Hypothalamus (tissue), 51 donors: ENCODE data around the gene OVOL3.

Experiments used
- DNase-seq, 51 donors: peaks; one replicate each; lab custom pipeline; 2025; lab: John Stamatoyannopoulos, UW

OVOL3 gene

DNA sequence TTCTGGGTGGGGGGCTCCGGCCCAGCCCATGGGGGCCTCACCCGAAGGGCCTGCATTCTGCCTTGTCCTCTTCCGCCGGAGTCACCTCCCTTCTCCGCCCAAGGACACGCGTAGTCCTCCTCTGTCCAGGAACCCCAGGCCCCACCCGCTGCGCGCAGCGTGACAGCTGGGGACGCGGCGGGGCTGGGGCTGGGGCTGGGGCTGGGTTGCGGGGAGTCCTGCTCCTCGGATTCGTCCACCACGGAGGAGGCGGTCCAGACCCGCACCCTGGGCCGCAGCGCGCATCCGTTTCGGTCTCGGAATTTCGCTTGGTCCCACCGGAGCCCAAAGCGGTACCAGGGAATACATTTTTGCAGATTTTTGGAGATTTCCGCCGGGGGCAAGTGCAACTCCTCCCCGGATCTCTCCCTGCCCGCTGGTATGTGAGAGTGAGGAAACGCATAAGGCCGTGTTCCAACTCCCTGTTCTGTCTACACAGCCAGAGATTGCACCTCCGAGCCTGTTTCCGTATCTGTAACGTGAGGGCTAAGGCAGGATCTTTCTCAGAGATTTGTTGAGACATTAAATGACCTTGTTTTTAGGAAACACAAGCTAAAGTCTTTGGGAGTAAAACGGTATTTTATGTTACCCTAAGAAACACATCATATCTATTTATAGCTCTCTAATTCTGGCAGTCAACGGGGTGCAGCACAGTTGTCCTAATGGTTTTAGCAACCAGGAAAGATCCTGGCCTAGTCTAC is 41.6 kb downstream of the OVOL3 start, which contains the start of gene COX7A1:
Gene COX7A1, minus strand, starts transcription at position 96 of the 740 bp plus-strand sequence. Its CDS starts 40 bp downstream, at position 56.
- peak in 11 of 51 donors; percentile 2 to 45 (median 22) for DNase-seq

DNA sequence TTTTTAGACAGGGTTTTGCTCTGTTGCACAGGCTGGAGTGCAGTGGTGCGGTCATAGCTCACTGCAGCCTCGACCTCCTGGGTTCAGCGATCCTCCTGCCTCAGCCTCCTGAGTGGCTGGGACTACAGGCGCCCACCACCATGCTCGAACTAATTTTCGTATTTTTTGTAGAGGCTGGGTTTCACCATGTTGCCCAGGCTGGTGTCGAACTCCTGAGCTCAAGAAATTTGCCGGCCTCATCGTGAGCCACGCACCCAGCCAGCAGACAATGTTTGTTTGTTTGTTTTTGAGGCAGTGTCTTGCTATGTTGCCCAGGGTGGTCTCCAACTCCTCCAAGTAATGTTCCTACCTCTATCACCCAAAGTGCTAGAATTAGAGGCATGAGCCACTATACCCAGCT is 42.2 kb downstream of the OVOL3 start:
- DNase-seq, result no peak

- no peak for DNase-seq
Observed at GRCh38 chr19:36160821-36161596, 50.1 kb downstream of the OVOL3 start.
